Fibroblast of mammary gland (primary cell): ENCODE measurements around the gene TBXT.

ENCODE experiments used
- DNase-seq: peaks from one replicate; pipeline ENCODE4 v3.0.0-alpha.2; 2010; ENCODE audit warnings: low read depth
- H3K4me3 ChIP-seq: 2 replicates; pipeline ENCODE4 v1.5.1; 2011; ENCODE audit warnings: low read depth, mild to moderate bottlenecking, low read length, moderate library complexity; ENCODE audit not compliant: control insufficient read depth
- CTCF ChIP-seq: conservative IDR thresholded peaks from 2 replicates; pipeline ENCODE4 v1.5.1; 2011; ENCODE audit warnings: low read depth, low read length, inconsistent platforms; ENCODE audit not compliant: control insufficient read depth, insufficient read depth

The TBXT gene

GRCh38 chr6:166172546-166172945, 4.9 kb upstream of the TBXT start:
- no peak for DNase-seq
- no peak for TF ChIP-seq CTCF

GRCh38 chr6:166169549-166170421, 2.1 kb upstream of the TBXT start:
- no peak for DNase-seq
- TF ChIP-seq CTCF = no peak
- H3K4me3 ChIP-seq = no peak overlapping the region

More at GRCh38 chr6:166172546-166172945, 4.9 kb upstream of the TBXT start:
- H3K4me3 ChIP-seq = no peak overlapping the region

- no peak for TF ChIP-seq CTCF
- no peak overlapping the region for H3K4me3 ChIP-seq
- peak; percentile 2 for DNase-seq
These were observed 1.2 kb upstream of the TBXT start for GRCh38 chr6:166168616-166169548.

GRCh38 chr6:166167258-166167731, 356 bp downstream of the TBXT start:
- no peak overlapping the region for H3K4me3 ChIP-seq
- no peak for DNase-seq
- TF ChIP-seq CTCF = no peak

GRCh38 chr6:166166314-166167257, 1.1 kb downstream of the TBXT start:
- no peak overlapping the region for H3K4me3 ChIP-seq
- no peak for DNase-seq

More at GRCh38 chr6:166166314-166167257, 1.1 kb downstream of the TBXT start:
- TF ChIP-seq CTCF = no peak
